IMR-90 (cell line): ENCODE data around the gene MAU2.

Source experiments
- CEBPB ChIP-seq: IDR thresholded peaks from 2 replicates; pipeline ENCODE4 v1.6.1; 2012; ENCODE audit warnings: low read depth, low read length, improper control_type of control experiment
- CTCF ChIP-seq: conservative IDR thresholded peaks from 2 replicates; pipeline ENCODE4 v1.5.1; 2012; ENCODE audit warnings: mild to moderate bottlenecking, low read depth, low read length, improper control_type of control experiment
- FOS ChIP-seq: fragments of 150-350 bp; IDR thresholded peaks from 2 replicates; pipeline ENCODE4 v1.6.1; 2016; ENCODE audit warnings: low read depth, low read length
- MAFK ChIP-seq: IDR thresholded peaks from 2 replicates; pipeline ENCODE4 v1.6.1; 2012; ENCODE audit warnings: low read depth, low read length, improper control_type of control experiment
- MAZ ChIP-seq: IDR thresholded peaks from 2 replicates; pipeline ENCODE4 v1.6.1; 2012; ENCODE audit warnings: low read depth, mild to moderate bottlenecking, low read length, improper control_type of control experiment, moderate library complexity, borderline replicate concordance
- MXI1 ChIP-seq: IDR thresholded peaks from 2 replicates; pipeline ENCODE4 v1.6.1; 2012; ENCODE audit warnings: low read depth, mild to moderate bottlenecking, low read length, moderate library complexity, borderline replicate concordance
- NFE2L2 ChIP-seq: fragments of 150-350 bp; IDR thresholded peaks from 2 replicates; pipeline ENCODE4 v1.6.1; 2016; ENCODE audit warnings: low read depth, mild to moderate bottlenecking, low read length
- POLR2A ChIP-seq: IDR thresholded peaks from 2 replicates; pipeline ENCODE4 v1.6.1; 2012; ENCODE audit warnings: mild to moderate bottlenecking, low read depth, low read length
- RAD21 ChIP-seq: IDR thresholded peaks from 2 replicates; pipeline ENCODE4 v1.6.1; 2012; ENCODE audit warnings: low read length, improper control_type of control experiment
- TF ChIP-seq, protein P1 (sequence below): fragments of 150-350 bp; IDR thresholded peaks from 2 replicates; pipeline ENCODE4 v1.6.1; 2017; ENCODE audit warnings: mild to moderate bottlenecking, antibody characterized with exemption, low read length, low read depth

DNA sequence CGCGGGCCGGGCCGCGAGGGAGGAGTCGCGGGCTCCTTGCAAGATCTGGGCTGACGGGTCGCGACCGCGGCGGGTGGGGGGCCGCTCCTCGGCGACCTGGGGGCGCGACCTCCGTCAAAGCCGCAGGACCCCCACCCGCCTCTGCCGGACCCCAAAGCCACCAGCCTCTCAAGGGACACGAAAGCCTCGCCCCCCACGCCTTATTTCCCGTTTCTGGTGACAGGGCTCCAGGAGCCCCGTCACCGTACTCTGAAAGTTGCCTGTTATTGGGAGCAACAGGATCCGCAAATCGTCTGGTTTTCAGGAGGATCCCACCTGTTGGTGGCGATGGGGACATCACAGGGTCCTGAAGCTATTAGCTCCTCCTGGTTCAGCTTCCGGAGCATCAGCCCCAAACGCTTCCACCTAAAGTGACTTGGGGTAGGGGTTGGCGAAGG, 530 bp downstream of the MAU2 start:
- no peak for TF ChIP-seq CTCF
- TF ChIP-seq FOS, result no peak
- TF ChIP-seq CEBPB, result no peak
- no peak for TF ChIP-seq RAD21
- TF ChIP-seq POLR2A, result no peak
- TF ChIP-seq MAFK, result no peak
- TF ChIP-seq, protein P1, sequence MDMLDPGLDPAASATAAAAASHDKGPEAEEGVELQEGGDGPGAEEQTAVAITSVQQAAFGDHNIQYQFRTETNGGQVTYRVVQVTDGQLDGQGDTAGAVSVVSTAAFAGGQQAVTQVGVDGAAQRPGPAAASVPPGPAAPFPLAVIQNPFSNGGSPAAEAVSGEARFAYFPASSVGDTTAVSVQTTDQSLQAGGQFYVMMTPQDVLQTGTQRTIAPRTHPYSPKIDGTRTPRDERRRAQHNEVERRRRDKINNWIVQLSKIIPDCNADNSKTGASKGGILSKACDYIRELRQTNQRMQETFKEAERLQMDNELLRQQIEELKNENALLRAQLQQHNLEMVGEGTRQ, result no peak
- TF ChIP-seq MXI1, result no peak
- TF ChIP-seq NFE2L2, result no peak
- no peak for TF ChIP-seq MAZ
